Measurements from ENCODE around the gene GRIN2C.

- TF ChIP-seq, protein P1, sequence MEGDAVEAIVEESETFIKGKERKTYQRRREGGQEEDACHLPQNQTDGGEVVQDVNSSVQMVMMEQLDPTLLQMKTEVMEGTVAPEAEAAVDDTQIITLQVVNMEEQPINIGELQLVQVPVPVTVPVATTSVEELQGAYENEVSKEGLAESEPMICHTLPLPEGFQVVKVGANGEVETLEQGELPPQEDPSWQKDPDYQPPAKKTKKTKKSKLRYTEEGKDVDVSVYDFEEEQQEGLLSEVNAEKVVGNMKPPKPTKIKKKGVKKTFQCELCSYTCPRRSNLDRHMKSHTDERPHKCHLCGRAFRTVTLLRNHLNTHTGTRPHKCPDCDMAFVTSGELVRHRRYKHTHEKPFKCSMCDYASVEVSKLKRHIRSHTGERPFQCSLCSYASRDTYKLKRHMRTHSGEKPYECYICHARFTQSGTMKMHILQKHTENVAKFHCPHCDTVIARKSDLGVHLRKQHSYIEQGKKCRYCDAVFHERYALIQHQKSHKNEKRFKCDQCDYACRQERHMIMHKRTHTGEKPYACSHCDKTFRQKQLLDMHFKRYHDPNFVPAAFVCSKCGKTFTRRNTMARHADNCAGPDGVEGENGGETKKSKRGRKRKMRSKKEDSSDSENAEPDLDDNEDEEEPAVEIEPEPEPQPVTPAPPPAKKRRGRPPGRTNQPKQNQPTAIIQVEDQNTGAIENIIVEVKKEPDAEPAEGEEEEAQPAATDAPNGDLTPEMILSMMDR (IDR thresholded peaks at IDR 0.05): no peak
- TF ChIP-seq POLR2AphosphoS5 (IDR thresholded peaks at IDR 0.05) (no peak), EP300 (IDR thresholded peaks at IDR 0.05) (no peak), POLR2A (IDR thresholded peaks at IDR 0.05) (no peak)
Measured at GRCh38 chr17:74903671-74904070, 44.0 kb upstream of the GRIN2C start.

Measured in sigmoid colon (tissue), 4 donors.